ENCODE data around the gene ZNF19.

DNA sequence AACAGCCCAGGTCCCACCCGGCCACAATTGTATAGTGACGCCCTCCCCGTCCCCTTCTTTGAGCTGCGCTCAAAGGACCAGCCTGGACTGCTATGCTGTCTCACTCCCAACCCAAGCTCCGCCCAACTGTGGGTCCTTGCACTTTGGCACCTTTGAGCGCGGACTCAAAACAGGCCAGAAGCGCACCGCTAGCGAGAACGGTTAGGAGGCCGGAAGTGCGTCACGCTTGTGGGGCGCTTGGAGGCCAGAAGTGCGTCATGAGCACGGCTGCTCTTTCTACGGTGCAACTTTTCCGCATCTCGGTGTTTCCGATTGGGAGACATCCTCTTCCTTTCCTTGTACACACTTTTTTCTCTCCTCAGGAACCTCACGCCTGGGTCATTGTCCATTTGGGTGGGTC, at the start of gene ZNF19:
- TF ChIP-seq CTCF (IDR thresholded peaks at IDR 0.05) (no peak), POLR2A (IDR thresholded peaks at IDR 0.05) (no peak)

Measured in right lobe of liver (tissue), 4 donors.